Measurements from ENCODE around the gene KCNK2.
A peak's percentile ranks its signal among the peaks of the same experiment; 100 is the strongest.

KCNK2 gene, protein sequence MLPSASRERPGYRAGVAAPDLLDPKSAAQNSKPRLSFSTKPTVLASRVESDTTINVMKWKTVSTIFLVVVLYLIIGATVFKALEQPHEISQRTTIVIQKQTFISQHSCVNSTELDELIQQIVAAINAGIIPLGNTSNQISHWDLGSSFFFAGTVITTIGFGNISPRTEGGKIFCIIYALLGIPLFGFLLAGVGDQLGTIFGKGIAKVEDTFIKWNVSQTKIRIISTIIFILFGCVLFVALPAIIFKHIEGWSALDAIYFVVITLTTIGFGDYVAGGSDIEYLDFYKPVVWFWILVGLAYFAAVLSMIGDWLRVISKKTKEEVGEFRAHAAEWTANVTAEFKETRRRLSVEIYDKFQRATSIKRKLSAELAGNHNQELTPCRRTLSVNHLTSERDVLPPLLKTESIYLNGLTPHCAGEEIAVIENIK

DNA sequence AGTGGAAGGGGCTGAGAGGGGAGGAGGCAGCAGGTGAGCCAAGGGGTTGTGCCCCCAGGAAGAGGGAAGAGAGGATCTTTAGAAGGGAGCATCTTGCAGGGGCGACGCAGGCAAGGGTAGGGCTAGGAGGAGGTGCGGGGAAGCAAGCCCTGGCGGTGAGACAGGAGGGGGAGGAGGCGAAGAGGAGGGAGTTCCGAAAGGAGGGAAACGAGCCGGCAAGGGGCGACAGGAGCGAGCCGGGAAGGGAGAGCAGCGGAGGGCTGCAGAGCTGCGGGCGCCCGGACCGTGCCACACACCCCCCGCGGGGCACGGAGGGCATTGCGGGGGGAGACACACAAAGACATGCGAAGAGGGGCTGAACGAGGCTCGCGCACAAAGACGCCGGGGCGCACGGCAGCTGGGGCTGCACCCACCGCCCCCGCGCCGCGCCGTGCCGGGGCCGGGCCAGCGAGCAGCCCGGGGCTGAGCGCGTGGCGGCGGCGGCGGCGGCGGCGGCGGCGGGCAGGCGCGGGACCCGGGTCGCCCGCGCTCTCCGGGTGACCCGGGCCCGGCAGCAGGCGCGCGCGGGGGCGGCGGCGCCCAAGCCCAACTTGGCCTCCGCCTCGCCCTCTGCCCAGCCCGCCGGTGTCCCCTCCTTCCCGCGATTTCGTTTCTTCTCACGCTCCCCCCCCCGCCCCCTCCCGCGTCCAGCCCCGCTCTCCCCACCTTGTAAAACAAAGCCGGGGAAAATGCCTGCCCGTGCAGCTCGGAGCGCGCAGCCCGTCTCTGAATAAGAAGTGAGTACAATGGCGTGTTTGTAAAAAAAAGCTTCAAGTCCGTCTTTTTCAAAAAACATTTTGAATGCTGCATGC lies at the start of gene KCNK2:
Gene KCNK2, plus strand, starts transcription at position 206 of the 851 bp plus-strand sequence. CDS start 649 bp downstream, outside the sequence.
- DNase-seq (ENCODE audit: low read depth): no peak

DNA sequence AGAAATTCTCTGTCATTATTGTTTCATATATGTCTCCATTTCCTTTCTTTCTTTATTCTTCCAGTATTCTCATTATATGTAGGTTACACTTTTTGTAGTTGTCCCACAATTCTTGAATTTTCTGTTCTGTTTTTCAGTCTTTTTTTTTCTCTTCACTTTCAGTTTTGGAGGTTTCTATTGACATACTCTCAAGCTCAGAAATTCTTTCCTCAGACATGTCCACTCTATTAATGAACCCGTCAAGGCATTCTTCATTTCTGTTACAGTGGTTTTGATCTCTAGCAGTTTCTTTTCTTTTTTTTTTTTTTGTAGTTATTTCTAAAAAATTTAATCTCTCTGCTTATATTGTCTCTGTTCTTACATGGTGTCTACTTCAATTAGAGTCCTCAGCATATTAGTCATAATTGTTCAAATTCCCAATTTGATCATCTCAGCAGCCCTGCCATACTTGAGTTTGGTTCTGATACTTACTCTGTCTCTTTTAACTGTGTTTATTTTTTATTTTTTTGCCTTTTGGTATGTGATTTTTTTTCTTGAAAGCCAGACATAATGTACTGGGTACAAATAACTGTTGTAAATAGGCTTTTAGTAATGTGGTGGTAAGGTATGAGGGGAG lies 49.5 kb upstream of the KCNK2 start:
- no peak for DNase-seq (ENCODE audit: low read depth)

- DNase-seq (ENCODE audit: low read depth): no peak
Observed at GRCh38 chr1:215040190-215040589, 42.3 kb upstream of the KCNK2 start.

- DNase-seq (ENCODE audit: low read depth): no peak
Observed at GRCh38 chr1:215043401-215043800, 39.1 kb upstream of the KCNK2 start.

- DNase-seq (ENCODE audit: low read depth): no peak
Observed at GRCh38 chr1:215044151-215044550, 38.4 kb upstream of the KCNK2 start.

DNA sequence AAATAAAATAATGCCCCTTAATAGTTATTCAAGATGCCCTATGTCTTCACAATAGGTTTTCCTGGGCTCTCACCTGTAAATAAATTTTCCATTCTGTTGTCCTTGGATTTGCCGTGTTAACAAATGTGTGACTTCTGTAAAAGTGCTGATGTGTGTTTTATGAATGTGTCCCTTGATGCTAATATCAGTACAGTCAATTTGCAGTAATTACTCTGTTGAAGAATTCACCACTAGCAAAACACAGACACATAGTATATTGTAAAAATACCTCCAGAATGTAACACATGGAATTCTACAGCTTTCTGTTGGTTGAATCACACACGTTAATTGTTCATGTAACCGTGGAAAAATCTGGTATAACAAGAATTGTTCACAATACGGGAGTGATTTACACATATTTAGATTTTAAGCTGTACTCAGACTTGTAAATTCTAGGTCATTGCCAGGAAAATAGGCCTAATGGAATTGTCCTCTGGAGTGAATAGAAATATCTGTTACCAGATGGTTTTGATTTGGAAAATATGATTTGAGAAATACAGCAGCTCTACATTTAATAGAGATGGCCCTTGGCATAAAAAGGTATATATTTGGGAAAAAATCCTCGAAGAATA lies 36.7 kb upstream of the KCNK2 start:
- peak; percentile 71 for DNase-seq (ENCODE audit: low read depth)

DNA sequence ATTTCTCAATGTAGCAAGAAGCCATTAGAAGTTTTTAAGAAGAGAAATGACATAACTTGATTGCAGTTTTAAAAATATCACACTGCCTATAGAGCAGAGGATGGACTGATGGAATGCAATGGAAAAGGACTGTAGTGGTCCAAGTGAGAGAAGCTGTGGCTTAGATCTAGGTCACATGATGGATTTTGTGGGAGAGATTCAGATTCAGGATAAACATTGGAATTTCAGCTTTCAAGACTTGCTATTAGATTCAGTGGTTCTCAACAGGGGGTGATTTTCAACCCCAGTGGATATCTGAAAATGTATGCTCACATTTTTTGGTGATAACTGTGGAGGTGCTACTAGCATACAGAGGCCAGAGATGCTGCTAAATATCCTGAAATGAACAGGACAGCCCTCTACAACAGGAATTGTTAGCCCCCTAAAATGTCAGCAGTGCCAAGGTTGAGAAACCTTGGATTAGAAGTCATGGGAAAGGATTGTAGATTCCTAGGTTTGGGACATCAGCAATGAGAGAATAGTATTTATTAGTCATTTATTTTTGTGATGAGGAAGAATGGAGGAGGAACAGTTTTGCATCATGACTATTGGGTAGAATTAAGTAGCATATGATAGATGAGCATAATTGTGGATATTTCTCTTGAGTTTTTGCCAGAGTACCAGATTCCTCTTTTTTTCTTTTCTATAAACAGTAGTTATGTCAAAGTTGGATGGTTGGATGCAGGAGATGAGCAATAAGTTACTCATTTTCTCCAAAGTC lies 30.1 kb upstream of the KCNK2 start:
- DNase-seq (ENCODE audit: low read depth): peak; percentile 69

DNA sequence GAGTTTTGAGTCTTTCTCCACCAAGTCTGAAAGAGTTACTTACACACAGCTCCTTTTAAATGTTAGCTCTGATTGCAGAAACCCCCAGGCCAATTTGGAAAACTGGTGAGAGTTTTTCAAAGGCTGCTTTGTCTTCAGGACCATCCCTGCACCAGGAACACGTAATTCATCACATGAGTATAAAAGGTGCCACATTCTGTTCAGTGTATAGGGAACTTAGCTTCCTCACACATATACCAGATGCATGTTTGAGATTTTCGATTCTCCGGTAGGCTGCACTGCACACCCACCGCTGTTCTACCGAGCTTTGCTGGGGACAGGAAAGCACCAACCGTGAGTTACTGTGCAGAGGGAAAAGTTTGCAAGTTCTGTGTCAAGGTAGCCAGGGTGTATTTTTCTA lies 28.3 kb upstream of the KCNK2 start:
- DNase-seq (ENCODE audit: low read depth): no peak

GRCh38 chr1:215055281-215055935 lies 27.1 kb upstream of the KCNK2 start:
- DNase-seq (ENCODE audit: low read depth): no peak

- no peak for DNase-seq (ENCODE audit: low read depth)
Observed at GRCh38 chr1:215056584-215056983, 26.0 kb upstream of the KCNK2 start.

- no peak for DNase-seq (ENCODE audit: low read depth)
Observed at GRCh38 chr1:215059947-215060346, 22.6 kb upstream of the KCNK2 start.

- DNase-seq (ENCODE audit: low read depth): no peak
Observed at GRCh38 chr1:215064327-215064726, 18.2 kb upstream of the KCNK2 start.

- no peak for DNase-seq (ENCODE audit: low read depth)
Observed at GRCh38 chr1:215071078-215071477, 11.5 kb upstream of the KCNK2 start.

GRCh38 chr1:215076322-215076721 lies 6.2 kb upstream of the KCNK2 start:
- DNase-seq (ENCODE audit: low read depth): no peak

DNA sequence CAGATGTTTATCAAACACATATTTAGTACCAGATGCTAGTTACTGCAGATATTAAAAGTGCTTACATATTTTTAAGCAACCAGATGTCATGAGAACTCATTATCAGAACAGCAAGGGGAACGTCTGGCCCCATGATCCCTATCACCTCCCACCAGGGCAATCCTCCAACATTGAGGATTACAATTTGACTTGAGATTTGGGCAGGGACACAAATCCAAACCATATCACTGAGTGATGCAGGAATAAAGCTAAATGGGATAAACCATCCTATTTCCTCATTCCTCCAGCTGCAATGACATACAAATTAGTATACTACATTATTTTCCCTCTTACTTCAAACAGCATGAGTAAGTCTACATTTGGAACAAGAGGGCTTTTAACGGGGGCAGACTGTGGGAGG lies 3.1 kb upstream of the KCNK2 start:
- no peak for DNase-seq (ENCODE audit: low read depth)

DNA sequence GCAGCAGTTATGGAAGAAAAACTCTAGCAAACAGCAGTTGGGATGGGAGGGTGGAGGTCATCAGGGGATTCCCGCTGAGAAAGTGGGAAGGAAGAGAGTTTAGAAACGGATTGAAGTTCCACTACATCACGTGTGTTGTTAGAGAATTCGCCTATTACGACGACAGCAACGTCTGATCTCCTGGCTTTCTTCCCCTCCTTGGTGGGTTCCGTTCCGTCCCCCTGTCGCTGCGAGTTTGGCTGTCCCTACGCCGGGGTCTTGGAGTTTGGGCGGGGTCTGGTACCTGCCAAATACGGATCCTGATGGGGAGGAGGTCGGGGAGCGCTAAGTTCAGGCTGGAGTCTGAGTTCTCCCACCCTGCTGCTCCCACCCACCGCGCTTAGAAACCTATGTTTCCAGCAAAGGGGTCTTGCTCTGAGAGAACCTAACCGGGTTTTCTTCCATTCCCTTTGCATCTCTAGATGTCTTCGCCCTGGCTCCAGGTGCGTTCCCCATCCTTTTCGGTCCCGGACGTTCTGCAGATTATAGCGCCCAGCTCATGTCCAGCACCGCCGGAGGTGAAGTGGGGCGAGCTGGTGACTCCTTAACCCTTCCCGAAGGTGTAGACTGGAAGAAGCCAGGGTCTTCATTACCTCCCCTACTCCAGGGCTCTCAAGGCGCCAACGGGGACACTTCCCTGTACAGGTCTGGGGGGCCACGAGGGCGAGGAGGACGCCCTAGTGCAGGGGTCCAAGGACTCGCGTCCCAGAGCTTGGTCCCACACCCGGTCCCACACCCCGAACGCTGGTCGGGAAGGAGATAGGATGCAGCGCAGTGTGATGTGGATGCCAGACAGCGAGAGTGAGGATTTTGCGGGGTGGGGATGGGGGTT lies 641 bp upstream of the KCNK2 start:
- DNase-seq (ENCODE audit: low read depth): no peak

DNA sequence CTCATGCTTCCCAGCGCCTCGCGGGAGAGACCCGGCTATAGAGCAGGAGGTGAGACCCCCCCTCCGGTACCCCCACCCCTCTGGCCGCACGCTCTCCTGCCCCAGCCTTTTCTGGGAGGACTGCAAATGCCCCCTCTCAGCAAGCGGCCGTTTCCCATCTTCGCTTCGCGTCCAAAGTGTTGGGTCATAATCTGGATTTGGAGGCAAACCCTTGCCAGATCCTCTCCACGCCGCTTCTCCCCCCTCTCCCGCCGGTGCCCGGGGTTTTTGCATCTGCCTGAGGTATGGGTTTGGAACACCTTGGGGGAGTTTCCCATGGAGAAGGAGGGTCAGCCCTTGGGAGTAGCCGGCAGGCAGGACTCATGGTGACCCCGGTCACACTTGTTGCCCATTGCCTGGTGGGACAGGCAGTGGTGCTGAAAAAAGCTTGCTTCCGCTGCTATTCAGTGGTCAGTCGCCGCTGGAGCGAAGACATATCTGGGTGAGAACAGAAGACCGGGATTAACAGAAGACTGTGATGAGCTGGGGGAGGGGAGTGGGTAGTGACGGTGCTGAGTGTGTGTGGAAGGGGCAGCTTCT lies 935 bp downstream of the KCNK2 start:
- peak; percentile 29 for DNase-seq (ENCODE audit: low read depth)

DNA sequence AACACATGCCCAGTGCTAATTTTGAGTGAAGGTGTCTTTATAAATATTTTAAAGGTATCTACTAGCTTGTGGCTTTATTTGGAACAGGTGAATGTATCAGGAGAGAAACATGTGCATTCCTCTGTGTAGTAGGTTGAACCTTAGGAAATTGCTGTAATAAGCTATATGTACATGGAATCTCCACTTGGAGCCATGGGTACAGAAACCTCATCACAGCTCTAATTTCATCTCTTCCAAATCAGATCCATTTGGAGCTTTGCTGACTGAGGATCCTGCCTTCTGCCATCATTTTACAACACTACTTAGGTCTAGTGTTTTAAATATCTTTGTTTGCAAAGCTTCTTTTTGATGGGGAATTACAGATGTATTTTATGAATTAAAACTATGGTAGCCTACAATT lies 2.1 kb downstream of the KCNK2 start:
- DNase-seq (ENCODE audit: low read depth): no peak

- no peak for DNase-seq (ENCODE audit: low read depth)
Observed at GRCh38 chr1:215087603-215088002, 5.1 kb downstream of the KCNK2 start.

GRCh38 chr1:215094381-215094780 lies 11.8 kb downstream of the KCNK2 start:
- DNase-seq (ENCODE audit: low read depth): no peak

All from GM04503 (cell line).